Measurements from ENCODE around the gene DACH2. TPM values are rescaled to one million over a fixed set of nuclear protein-coding genes. Genes with fewer than 3 reads are reported as not detected.

DACH2 gene
- total RNA-seq, 1 donor: 0.09 TPM

- no peak overlapping the region for H3K4me3 ChIP-seq (ENCODE audit: low read depth, low read length)
- no peak for TF ChIP-seq CTCF (IDR thresholded peaks at IDR 0.05; ENCODE audit: insufficient read depth, low read length)
- no peak for DNase-seq (ENCODE audit: low read depth)
Observed at GRCh38 chrX:86369847-86370630, 221.8 kb downstream of the DACH2 start.

DNA sequence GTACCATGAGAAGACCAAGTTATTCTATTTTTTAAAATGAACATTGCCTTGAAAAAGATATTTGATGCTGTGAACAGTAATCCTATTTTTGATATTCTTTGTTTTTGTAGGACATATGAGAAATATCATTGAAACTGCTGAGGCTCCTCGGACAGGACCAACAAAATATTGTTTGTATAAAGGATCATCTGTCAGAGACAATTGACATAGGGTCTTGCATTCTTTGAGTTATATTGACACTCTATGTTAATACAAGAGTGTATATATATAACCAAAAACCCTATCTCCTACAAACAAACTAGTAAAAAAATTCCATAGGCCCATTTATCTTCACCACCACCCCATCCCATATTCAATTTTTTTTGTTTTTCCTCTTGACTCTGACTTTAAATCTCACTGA, 222.7 kb downstream of the DACH2 start:
- no peak overlapping the region for H3K4me3 ChIP-seq (ENCODE audit: low read depth, low read length)
- no peak for DNase-seq (ENCODE audit: low read depth)
- no peak for TF ChIP-seq CTCF (IDR thresholded peaks at IDR 0.05; ENCODE audit: insufficient read depth, low read length)

GRCh38 chrX:86379209-86379608, 231.0 kb downstream of the DACH2 start:
- DNase-seq (ENCODE audit: low read depth): no peak
- H3K4me3 ChIP-seq (ENCODE audit: low read depth, low read length): no peak overlapping the region
- no peak for TF ChIP-seq CTCF (IDR thresholded peaks at IDR 0.05; ENCODE audit: insufficient read depth, low read length)

- no peak overlapping the region for H3K4me3 ChIP-seq (ENCODE audit: low read depth, low read length)
- no peak for TF ChIP-seq CTCF (IDR thresholded peaks at IDR 0.05; ENCODE audit: insufficient read depth, low read length)
- DNase-seq (ENCODE audit: low read depth): no peak
Observed at GRCh38 chrX:86383681-86384540, 235.7 kb downstream of the DACH2 start.

GRCh38 chrX:86407371-86407770, 259.1 kb downstream of the DACH2 start:
- TF ChIP-seq CTCF (IDR thresholded peaks at IDR 0.05; ENCODE audit: insufficient read depth, low read length): no peak
- no peak overlapping the region for H3K4me3 ChIP-seq (ENCODE audit: low read depth, low read length)
- no peak for DNase-seq (ENCODE audit: low read depth)

DNA sequence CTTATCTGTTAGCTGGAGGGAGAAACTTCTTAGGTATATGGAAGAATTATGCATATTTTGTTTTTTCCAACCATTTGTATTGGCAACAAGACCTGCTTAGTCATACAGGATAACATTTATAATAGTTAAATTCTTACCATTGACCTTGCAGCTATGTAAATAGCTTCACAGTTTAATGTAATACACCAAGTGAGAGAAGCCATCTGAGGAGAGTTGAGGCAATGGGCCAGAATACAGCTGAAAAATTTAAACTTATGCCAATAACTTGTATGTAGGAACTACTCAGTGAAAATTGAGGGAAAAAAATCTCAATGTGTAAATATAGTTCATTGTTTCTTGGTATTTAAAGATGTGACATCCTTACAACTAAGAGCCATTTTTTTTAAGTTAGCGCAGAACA, 273.5 kb downstream of the DACH2 start:
- no peak overlapping the region for H3K4me3 ChIP-seq (ENCODE audit: low read depth, low read length)
- TF ChIP-seq CTCF (IDR thresholded peaks at IDR 0.05; ENCODE audit: insufficient read depth, low read length): no peak
- DNase-seq (ENCODE audit: low read depth): no peak

Data from fibroblast of the aortic adventitia (primary cell).